GM19467 (cell line): ENCODE data around the gene DARS2.
A peak's percentile ranks its signal among the peaks of the same experiment; 100 is the strongest.
"Not testable (repeated sequence)": the region's sequence is repeated elsewhere in the genome, so short reads cannot be mapped to it uniquely, and the experiment has no call there.

Experiments used
- ATAC-seq: cut with Tn5 transposase; IDR thresholded peaks from one replicate; pipeline ENCODE4 v1.9.1; 2021; ENCODE audit warnings: mild to moderate bottlenecking, moderate library complexity; ENCODE audit not compliant: unreplicated experiment

Gene DARS2

DNA sequence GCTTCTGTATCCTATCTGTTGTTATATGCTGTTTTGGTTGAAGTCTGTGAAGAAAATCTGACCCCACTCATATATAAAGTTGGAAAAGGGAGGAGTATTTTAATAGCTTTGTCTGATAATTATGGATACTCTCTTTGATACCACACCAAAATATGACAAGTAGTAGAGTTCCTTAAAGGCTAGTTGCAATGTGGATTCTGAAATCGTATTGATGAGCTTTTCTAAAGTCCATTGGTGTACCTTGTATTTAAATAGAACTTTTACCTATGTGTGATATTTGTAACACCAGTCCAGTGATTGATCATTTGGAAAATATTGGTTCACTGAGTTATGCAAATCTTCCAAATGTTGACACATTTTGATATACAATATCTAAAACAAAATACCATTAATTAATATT, 35.6 kb downstream of the DARS2 start:
- ATAC-seq = no peak

DNA sequence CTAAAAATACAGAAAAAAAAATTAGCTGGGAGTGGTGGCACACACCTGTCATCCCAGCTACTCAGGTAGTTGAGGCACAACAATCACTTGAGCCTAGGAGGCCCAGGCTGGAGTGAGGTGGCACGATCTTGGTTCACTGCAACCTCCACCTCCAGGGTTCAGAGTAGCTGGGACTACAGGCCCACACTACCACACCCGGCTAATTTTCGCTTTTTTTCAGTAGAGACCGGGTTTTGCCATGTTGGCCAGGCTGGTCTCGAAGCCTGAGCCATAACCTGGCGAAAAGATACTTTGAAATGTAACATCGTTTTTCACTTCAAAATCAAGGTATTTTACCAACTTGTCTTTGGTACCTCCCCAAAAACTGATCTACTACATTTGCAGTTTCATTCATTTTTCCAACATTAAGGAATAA, 37.3 kb downstream of the DARS2 start:
- no peak for ATAC-seq

DNA sequence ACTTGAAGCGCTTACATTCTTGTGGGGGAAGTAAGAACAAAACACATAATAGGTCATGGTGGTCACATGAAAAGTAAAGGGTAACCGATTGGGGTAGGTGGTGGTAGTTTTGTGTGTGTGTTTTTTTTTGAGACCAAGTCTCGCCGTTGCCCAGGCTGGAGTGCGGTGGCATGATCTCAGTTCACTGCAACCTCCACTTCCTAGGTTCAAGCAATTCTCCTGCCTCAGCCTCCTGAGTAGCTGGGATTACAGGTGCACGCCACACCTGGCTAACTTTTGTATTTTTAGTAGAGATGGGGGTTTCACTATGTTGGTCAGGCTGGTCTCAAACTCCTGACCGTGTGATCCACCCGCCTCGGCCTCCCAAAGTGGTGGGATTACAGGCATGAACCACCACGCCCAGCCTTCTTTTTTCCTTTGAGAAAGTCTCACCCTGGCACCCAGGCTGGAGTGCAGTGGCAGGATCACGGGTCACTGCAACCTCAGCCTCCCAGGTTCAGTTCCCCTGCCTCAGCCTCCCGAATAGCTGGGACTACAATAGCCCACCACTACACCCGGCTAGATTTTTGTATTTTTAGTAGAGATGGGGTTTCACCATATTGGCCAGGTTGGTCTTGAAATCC, 37.8 kb downstream of the DARS2 start:
- ATAC-seq = not testable (repeated sequence)

DNA sequence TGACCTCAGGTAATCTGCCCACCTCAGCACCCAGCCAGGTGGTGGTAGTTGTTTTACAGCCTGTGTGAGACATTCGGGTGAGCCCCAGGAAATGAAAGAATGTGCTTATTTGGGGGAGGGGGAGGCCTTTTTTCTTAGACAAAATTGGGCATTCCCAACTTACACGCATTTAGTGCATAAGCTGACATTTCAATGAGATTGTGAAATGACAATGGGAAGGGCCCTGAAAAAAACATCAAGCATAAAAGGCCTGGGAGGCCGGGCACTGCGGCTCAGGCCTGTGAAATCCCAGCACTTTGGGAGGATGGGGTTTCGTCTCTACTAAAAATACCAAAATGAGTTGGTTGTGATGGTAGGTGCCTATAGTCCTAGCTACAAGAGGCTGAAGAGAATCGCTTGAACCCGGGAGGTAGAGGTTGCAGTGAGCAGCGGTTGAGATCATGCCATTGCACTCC, 38.3 kb downstream of the DARS2 start:
- ATAC-seq = no peak

DNA sequence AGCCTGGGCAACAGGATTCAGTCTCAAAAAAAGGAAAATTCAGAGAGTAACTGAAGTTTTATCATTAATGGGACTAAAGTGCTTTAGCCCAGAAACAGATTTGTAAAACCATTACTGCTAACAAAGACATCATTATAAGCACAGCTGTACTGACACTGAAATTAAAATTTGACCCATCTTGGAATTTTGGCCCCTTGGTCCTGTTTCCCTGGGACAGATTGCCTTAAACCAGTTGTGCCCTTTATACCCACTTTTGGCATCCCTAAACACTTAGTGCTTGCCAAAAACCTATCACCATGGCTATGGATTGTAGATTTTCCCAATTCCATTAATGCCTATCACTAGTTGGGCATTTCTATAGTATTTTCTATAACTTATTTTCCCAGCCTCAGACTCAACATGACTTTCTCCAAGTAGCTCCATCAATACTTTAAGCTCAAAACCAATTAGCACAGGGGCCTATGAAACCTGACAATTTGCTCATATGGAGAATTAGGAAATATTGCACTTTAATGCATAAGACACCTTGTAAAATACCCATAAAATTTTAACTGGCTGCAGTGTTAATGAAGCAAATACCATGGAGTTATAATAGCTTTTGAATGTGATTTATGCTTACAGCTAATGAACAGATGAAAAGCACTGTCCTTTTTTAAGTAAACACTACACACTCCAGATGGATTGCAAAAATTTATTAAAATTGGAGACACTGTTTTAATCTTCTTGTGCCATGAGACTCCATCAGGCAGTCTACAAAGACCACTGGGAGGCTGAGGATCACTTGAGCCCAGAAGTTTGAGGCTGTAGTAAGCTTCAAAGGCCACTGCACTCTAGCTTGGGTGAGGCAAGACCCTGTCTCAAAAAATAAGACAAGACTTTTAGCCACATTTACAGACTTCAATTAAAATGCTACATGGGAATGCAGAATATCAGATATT, 39.0 kb downstream of the DARS2 start:
- ATAC-seq = no peak

DNA sequence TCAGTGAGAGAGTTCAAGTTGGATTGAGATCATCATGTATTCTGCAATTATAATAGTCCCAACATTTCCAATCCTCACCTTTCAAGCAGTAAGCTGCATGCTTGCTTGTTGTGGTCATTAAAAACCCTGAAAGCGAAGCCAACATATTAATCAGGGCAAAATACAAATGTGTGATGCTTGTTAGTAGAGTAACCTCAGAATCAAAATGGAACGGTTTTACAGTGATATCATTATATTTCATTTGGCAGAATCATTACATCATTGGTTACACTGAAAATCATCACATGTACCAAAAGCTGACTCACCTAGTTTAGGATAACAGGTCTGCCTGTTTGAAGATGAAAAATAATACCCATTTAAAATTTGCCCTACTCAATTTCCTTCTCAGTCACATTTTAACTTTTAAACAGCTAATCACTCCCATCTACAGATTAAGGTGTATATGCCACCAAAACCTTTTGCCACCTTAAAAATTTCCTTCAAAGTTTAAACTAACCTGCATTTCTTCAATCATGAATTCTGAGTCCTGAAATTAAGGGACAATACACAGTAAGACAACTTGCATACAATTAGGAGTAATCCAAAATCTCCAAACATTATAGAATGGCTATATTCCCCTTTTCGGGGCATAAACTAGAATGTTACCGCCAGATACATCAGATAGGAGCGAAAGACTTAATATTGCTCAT, 39.9 kb downstream of the DARS2 start:
- no peak for ATAC-seq

DNA sequence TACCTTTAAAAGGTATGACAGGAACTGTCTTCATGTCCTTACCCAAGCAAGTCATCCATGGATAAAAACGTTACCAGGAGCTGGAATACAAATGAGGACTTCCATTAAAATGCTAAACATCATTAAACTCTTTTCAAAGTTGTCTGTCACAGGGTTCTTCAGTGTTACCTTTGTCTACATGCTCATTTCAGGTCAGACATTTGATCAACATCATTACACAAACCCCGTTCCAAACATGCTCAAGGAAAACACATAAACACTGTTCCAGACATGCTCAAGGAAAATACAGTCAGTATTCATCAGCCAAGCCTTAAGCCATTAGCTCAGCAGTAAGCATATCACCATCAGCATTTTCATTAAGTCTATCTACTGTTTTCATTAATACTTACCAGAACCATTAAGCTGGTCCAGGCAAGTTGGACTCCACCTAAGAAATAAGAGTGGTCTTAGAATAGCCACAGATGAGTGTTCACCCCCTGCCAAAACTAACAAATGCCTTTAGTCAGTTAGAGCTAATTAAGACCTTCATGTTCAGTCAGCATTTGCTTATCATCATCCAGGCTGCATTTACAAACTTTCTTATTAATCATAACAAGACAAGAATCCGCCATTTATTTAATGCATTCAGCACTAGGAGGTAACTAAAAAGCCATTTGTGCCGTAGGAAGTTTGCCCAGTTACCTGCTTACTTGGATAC, 41.1 kb downstream of the DARS2 start:
- ATAC-seq = no peak

DNA sequence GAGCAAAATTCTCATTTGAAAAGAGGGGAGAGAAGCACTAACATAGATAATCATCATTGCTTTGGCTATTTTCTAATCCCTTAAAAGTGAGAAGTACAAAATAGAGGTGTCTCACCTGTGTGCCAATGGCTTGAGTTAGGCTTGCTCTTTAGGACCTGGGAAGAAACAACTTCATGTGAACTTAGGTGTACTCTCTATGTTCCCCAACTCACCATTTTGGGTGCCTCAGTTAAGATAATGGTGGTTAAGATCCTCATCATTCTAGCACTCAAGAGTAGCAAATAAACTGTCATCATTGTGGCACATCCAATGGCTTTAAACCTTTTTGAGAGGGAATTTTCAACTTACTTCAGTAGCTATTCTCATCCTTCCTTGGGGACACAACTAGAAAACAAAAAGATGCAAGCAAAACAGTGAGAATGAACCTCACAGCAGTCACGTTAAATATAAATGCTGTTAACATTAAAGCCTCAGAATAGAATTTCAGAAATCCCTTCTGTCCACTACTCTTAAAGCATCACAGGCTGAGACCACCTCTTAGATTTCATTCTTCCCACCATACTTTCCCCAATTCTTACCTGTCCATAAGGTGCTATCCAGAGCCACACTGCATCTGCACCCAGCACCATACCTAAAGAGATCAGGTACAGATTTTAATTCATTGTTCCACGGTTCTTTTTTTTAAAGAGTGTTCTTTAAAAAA, 42.1 kb downstream of the DARS2 start:
- no peak for ATAC-seq

DNA sequence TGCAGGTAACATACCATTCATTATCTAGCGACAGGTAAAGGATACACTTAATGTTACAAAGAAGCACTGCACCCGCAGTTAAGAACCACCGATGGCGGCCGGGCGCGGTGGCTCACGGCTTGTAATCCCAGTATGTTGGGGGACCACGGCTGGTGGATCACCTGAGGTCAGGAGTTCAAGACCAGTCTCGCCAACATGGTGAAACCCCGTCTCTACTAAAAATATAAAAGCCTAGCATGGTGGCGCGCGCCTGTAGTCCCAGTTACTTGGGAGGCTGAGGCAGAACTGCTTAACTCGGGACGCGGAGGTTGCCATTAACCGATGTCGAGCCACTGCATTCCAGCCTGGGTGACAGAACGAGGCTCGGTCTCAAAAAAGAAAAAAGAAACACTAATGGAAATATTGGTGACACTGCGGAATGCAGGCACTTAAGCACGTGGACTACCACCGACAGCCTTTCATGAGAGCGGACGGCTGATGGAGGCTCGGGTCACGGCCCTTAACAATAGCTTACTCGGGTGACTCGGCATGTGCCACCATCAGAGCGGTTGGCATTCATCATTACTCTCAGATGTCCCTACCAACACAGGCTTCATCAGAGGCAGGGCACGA, 42.8 kb downstream of the DARS2 start:
- ATAC-seq = no peak

DNA sequence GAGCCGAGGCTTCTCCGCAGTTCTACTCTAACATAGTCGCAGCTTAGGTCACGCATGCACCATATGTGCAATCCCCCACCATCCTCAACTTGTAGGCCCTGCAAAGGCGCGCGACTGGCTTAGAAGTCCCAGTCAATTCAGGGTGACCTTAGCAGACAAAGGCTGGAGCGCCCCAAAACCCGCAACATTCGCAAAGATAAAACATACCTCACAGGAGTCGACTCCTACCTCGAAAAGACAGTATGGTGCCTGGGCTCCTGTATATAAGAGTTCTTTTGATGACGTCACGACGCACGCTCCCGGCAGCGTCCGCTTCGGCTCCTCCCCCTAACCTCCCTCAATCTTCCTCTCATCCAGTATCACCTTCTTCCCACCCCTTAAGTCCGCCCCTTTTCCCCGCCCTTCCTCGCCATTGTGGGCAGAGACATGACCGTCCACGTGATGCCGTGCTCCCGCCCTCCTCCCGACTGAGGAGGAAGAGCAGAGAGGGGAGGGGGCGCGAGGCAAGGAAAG, 43.3 kb downstream of the DARS2 start, which contains the start of gene GAS5:
Gene GAS5 (minus strand): TSS at position 237 of the 513 bp plus-strand sequence.
- ATAC-seq = peak; percentile 65

DNA sequence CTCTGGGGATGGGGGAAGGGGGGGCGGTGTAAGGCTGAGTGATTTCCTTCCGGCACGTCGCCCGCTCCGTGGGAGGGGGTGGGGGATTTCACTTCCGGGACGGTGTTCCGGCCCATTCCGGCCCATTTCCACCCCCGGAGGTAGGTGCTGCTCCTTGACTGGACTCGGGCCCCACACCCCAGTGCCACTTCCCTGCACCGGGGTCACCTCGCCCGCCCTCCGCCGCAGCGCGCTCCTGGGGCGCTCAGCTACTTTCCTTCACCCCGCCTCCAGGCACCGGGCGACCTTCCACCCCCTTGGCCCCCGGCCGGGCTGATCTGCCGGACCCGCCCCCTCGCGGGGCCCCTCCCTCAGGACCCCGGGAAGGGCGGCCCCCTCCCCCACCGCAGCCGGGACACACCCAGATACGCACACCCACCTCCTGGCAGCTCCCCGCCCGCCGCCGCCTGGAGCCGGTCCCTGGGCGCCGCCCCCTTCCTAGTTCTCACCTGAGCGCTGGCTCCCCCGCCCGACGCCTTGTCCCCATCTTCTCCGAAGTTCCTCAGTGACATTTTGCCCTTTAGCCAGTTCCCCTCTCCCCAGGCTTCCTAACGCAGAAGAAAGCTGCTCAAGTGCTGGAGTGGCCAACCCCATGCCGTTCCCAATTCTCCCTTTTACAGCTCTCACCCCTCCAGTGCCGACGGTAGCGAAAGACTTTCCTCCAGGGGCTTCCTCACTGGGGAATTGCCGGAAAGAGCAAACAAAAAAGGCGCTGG, 44.0 kb downstream of the DARS2 start, which contains the start of gene ZBTB37:
Gene ZBTB37 (plus strand): TSS at position 115 of the 755 bp plus-strand sequence. CDS start 1,846 bp downstream, outside the sequence.
- peak; percentile 50 for ATAC-seq

DNA sequence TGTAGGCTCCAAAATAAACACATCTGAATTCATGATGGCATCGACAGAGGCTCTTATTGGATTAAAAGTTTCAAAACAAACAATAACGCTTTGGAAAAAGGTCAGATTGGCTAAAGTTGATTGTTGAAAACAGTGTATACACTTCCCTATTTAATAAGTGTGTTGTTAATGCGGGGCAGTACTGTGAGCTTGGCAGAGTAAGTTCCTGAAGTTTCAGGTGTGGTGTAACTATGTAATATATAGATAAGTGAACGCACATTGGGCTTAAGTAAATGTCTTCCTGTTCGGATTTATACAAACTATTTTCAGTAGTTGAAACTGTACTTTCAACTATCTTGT, 44.5 kb downstream of the DARS2 start:
- ATAC-seq = no peak

DNA sequence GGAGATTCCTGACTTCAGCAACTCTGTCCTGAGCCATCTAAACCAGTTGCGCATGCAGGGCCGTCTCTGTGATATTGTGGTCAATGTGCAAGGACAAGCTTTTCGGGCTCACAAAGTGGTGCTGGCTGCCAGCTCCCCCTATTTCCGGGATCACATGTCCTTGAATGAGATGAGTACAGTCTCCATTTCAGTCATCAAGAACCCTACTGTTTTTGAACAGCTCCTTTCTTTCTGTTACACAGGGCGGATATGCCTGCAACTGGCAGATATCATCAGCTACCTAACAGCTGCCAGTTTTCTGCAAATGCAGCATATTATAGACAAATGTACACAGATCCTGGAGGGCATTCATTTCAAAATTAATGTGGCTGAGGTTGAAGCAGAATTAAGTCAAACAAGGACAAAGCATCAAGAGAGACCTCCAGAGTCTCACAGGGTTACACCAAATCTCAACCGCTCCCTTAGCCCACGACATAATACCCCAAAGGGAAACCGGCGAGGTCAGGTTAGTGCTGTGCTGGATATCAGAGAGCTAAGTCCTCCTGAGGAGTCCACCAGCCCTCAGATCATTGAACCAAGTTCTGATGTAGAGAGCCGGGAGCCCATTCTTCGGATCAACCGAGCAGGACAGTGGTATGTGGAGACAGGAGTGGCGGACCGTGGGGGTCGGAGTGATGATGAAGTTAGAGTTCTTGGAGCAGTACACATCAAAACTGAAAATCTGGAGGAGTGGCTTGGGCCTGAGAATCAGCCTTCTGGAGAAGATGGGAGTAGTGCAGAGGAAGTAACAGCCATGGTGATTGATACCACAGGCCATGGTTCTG, 46.0 kb downstream of the DARS2 start:
- no peak for ATAC-seq

DNA sequence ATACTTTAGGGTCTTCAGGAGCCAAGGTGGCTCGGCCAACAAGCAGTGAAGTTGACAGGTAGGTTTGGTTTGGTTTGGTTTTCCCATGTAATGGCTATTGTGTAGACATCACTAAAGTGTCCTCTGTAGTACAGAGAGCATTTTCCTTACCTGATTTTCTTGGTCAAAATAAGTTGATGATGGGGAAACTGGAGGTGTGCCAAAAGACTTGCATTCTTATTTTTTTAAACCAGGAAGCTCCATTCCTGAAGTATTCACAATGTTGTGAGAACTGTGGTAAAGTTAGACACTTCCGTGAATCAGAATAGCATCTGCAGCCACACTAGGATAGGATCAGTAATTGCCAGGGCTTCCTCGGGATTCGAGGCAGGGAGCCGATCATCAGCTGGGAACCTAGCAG, 46.6 kb downstream of the DARS2 start:
- no peak for ATAC-seq

DNA sequence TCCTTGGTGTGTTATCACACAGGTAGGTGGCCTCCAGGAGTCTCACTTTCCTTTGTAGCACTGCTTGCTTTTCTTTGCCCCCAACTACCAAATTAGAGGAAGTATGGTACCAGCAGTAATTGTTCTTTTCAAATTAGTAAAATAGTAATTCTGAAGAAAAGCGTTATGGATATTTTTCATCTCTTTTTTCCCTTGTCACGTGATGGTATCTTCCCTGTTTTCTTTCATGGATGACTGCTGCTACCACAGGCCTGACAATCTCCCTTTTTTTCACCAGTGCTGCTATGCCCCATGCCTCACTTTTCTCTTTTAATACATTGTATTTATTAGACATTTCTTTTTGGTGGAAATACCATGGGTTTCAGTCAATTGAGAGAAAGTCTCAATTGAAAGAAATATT, 47.0 kb downstream of the DARS2 start:
- no peak for ATAC-seq

DNA sequence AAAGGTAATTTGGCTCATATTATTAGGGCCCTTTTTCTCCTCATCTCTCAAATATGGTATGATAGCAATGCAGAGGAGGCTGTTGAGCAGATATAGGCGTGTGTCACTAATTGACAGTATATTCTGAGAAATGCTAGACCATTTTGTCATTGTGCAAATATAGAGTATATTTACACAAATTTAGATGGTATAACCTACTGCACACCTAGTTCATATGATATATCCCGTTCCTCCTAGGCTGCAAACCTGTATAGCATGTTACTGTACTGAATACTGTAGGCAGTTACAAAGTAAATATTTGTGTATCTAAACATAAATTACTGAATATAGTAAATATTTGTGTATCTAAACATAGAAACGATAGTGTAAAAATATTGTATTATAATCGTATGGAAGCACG, 52.3 kb downstream of the DARS2 start:
- no peak for ATAC-seq

DNA sequence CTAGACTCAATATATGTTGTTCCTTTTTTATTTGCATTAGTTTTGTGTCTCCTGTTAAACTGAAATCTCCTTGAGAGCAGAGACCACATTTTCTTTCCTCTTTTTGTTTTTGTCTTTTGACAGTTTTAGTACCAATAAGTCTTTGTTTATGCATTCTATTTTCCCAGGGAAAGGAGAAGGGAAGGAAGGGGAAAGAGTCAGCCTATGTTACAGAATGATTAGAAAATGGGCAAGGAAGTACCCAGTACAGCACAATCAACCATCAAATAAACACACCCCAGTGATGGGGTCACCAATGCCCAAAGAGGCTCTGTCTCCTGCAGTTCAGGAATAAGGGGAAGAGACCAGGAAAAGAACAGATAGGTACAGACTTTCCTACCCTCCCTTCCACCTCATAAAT, 53.8 kb downstream of the DARS2 start:
- no peak for ATAC-seq

DNA sequence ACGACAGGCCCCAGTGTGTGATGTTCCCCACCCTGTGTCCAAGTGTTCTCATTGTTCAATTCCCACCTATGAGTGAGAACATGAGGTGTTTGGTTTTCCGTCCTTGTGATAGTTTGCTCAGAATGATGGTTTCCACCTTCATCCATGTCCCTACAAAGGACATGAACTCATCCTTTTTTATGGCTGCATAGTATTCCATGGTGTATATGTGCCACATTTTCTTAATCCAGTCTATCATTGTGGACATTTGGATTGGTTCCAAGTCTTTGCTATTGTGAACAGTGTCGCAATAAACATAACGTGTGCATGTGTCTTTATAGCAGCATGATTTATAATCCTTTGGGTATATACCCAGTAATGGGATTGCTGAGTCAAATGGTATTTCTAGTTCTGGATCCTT, 56.6 kb downstream of the DARS2 start:
- ATAC-seq = not testable (repeated sequence)
